ENCODE results near the gene SOX6.

SOX6 gene

DNA sequence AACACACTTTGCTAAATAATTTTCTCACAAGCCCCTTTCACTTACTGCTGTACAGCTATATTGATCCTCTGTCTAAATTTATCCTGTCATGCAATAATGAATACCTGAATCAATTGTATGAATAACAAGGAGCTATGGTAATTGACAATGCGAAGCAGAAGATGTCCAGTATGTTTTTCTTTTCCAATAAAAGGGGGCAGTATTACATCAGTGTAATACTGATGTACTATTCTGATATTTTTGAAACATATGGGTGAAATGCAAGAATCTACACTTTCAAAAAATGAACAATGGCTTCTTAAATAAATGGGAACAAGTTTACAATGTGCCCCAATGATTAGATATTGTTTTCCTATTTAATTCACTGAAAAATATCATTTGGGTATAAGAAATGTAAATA lies 315.1 kb downstream of the SOX6 start:
- no peak overlapping the region for H3K4me3 ChIP-seq (ENCODE audit: low read length)
- no peak for DNase-seq (ENCODE audit: low read depth)
- TF ChIP-seq, protein P1, sequence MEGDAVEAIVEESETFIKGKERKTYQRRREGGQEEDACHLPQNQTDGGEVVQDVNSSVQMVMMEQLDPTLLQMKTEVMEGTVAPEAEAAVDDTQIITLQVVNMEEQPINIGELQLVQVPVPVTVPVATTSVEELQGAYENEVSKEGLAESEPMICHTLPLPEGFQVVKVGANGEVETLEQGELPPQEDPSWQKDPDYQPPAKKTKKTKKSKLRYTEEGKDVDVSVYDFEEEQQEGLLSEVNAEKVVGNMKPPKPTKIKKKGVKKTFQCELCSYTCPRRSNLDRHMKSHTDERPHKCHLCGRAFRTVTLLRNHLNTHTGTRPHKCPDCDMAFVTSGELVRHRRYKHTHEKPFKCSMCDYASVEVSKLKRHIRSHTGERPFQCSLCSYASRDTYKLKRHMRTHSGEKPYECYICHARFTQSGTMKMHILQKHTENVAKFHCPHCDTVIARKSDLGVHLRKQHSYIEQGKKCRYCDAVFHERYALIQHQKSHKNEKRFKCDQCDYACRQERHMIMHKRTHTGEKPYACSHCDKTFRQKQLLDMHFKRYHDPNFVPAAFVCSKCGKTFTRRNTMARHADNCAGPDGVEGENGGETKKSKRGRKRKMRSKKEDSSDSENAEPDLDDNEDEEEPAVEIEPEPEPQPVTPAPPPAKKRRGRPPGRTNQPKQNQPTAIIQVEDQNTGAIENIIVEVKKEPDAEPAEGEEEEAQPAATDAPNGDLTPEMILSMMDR (conservative IDR thresholded peaks at IDR 0.05; ENCODE audit: low read depth, low read length) = no peak

DNA sequence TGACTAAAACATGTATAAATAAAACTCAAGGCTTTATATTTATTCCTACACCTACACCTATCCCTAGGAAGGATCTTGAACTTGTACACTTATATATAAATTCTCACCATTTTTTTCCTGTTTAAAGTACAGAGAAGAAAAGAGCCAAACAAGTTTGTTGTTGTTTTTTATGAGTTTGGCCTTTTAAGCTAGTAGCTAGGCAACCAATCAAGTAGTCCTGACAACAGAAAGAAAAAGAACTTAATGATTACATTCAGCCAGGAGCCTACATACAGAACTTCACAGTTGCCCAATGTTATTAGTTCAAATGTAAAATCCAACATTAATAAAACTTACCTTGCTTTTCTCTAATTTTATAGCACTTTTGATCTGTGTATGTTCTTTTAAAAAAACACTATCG lies 316.2 kb downstream of the SOX6 start:
- DNase-seq (ENCODE audit: low read depth) = no peak
- H3K4me3 ChIP-seq (ENCODE audit: low read length) = no peak overlapping the region
- TF ChIP-seq, protein P1 (conservative IDR thresholded peaks at IDR 0.05; ENCODE audit: low read depth, low read length) = no peak

DNA sequence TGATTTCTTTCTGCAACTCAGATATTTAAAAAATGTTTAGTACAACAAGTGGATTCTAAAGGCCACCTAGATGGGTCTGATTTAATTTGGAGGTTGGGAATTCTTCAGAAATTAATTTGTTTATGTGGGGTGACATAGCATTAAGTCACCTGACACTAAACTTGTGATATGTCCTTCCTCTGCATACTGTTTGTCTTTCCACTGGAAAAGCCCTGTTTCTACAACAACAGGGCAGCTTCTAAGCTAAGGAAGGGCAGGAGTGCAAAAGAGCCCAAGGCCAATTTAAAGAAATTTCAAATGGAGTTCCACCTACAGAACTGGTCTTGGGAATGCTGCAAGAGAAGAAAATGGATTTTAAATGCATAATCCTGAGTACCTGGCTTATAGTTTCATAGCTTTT lies 319.2 kb downstream of the SOX6 start:
- no peak for DNase-seq (ENCODE audit: low read depth)
- TF ChIP-seq, protein P1 (conservative IDR thresholded peaks at IDR 0.05; ENCODE audit: low read depth, low read length) = no peak
- no peak overlapping the region for H3K4me3 ChIP-seq (ENCODE audit: low read length)

DNA sequence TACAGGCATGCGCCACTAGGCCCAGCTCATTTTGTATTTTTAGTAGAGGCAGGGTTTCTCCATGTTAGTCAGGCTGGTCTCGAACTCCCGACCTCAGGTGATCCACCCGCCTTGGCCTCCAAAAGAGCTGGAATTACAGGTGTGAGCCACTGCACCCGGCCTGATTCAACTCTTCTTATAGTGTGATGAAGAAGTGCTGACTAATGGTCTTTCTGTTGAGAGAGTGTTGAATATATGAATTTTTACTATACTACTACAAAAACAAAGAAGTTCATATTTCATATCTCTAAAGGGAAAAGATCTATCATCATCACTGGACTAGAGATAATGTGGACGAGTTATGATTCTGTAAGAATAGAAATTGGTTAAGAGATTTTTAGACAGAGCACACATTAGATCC lies 320.1 kb downstream of the SOX6 start:
- no peak for DNase-seq (ENCODE audit: low read depth)
- TF ChIP-seq, protein P1 (conservative IDR thresholded peaks at IDR 0.05; ENCODE audit: low read depth, low read length) = no peak
- no peak overlapping the region for H3K4me3 ChIP-seq (ENCODE audit: low read length)

DNA sequence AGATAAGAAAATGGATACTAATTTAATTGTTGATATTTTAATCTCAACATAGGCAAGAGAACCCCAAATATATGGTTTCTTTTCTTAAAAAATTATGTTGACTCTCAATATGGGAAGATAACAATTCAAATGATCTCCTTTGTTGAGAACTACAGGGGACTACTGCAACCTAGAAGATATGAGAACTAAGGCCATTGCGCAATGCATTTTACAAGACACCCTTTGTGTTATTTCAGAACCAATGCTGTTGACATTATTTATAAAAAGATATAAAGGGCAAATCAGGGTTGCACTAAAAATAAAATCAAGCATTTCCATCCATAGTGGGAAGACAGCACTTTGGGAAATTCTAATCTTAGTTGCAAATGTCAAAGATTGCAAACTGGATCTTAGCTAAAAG lies 322.3 kb downstream of the SOX6 start:
- TF ChIP-seq, protein P1 (conservative IDR thresholded peaks at IDR 0.05; ENCODE audit: low read depth, low read length) = no peak
- no peak for DNase-seq (ENCODE audit: low read depth)
- no peak overlapping the region for H3K4me3 ChIP-seq (ENCODE audit: low read length)

DNA sequence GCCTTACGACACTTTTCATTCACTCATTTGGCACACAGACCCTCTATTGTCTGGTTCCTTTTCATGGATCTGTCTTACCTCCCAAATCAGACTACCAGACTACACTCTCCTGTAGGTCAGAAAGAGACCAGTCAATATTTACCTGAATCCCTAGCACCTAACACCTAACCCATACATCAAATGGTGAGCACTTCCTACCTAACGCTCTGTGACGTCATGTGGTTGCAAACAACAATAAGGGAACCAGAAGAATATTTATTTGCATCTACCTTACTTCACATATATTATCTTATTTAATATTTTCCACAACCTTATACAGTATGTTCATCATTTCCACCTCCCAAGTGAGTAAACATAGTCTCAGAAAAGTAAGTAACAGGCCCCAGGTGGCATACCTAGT lies 323.4 kb downstream of the SOX6 start:
- no peak overlapping the region for H3K4me3 ChIP-seq (ENCODE audit: low read length)
- TF ChIP-seq, protein P1 (conservative IDR thresholded peaks at IDR 0.05; ENCODE audit: low read depth, low read length) = no peak
- DNase-seq (ENCODE audit: low read depth) = no peak

DNA sequence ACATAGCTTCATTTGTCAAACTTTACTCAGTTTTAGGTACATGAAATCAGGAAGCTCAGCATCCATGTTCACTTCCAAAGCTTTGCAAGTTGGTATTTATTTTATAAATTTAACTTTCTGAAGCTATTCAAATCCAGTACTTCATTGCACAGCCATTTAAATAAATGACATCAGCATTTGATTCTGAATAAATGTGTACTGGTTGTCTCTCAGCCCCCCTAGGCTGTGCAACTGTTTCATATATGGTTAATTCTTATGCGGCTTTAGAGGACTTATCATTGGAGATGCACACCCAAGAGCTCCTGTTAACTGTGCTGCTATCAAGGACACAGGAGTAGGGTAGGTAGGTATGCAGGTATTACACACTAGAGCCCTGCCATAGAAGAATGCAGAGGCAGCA lies 325.1 kb downstream of the SOX6 start:
- TF ChIP-seq, protein P1 (conservative IDR thresholded peaks at IDR 0.05; ENCODE audit: low read depth, low read length) = no peak
- DNase-seq (ENCODE audit: low read depth) = no peak
- no peak overlapping the region for H3K4me3 ChIP-seq (ENCODE audit: low read length)
